Activated naive CD4-positive, alpha-beta T cell treated with anti-CD3 and anti-CD28 coated beads for 36 hours (primary cell): ENCODE results near the gene FAM168A. TPM values are rescaled to one million over a fixed set of nuclear protein-coding genes. Genes with fewer than 3 reads are reported as not detected.

ENCODE experiments used
- CTCF ChIA-PET: fragments of 350-600 bp; sonication (Branson Sonifier 250); formaldehyde crosslinking; loops from one replicate; lab custom pipeline; 2021; ENCODE audit warnings: antibody characterized with exemption; lab: Charles Lee
- DNase-seq: peaks from one replicate; pipeline ENCODE4 v3.0.0-alpha.2; 2020
- H3K27ac Mint-ChIP-seq: one replicate; pipeline ENCODE4 v1.8.0; 2021; ENCODE audit warnings: mild to moderate bottlenecking, mixed read lengths
- H3K27me3 Mint-ChIP-seq: one replicate; pipeline ENCODE4 v1.8.0; 2021; ENCODE audit warnings: low read depth, mixed read lengths
- H3K36me3 Mint-ChIP-seq: one replicate; pipeline ENCODE4 v1.8.0; 2021; ENCODE audit warnings: low read depth, mixed read lengths
- H3K4me1 Mint-ChIP-seq: one replicate; pipeline ENCODE4 v1.8.0; 2021; ENCODE audit warnings: low read depth, mixed read lengths
- H3K4me3 Mint-ChIP-seq: one replicate; pipeline ENCODE4 v1.8.0; 2021; ENCODE audit warnings: mild to moderate bottlenecking, moderate library complexity, mixed read lengths
- H3K9me3 Mint-ChIP-seq: one replicate; pipeline ENCODE4 v1.8.0; 2021; ENCODE audit warnings: mixed read lengths
- intact Hi-C: fragments of 100-400 bp; cut with micrococcal nuclease; formaldehyde crosslinking; loops from one replicate; pipeline ENCODE4 v1.15.1; 2023
- total RNA-seq, 2 experiments: library from RNA; stranded (reverse); gene quantifications; one replicate each; pipeline ENCODE4 v1.2.3, GENCODE V29; 2021

The FAM168A gene
- total RNA-seq, 2 experiments from 2014 or later = 11.9 to 13.0 TPM

- peaks cover 23% of the 10 kb centered on the region for H3K4me1 Mint-ChIP-seq
- CTCF ChIA-PET = interaction anchor here (1.0 to 1.3 kb wide), 4 partner anchors 15 to 294 kb away, joined by 3 to 6 read pairs (median 4); no protein-coding TSS in a partner anchor
- peak overlapping the region; percentile 47 for H3K27ac Mint-ChIP-seq
- H3K9me3 Mint-ChIP-seq = peaks cover 2% of the 10 kb centered on the region
- intact Hi-C loops = no loop called here
- no peaks in the 10 kb centered on the region for H3K36me3 Mint-ChIP-seq
- no peak overlapping the region for H3K4me3 Mint-ChIP-seq
- no peaks in the 10 kb centered on the region for H3K27me3 Mint-ChIP-seq
- DNase-seq = peak; percentile 41
Observed at GRCh38 chr11:73366265-73366610, 231.7 kb downstream of the FAM168A start.

GRCh38 chr11:73365352-73366264 is 232.3 kb downstream of the FAM168A start:
- H3K9me3 Mint-ChIP-seq = peaks cover 2% of the 10 kb centered on the region
- no peaks in the 10 kb centered on the region for H3K27me3 Mint-ChIP-seq
- peak overlapping the region; percentile 47 for H3K27ac Mint-ChIP-seq
- no peak for DNase-seq
- peaks cover 23% of the 10 kb centered on the region for H3K4me1 Mint-ChIP-seq
- intact Hi-C loops = no loop called here
- no peak overlapping the region for H3K4me3 Mint-ChIP-seq
- no peaks in the 10 kb centered on the region for H3K36me3 Mint-ChIP-seq
- CTCF ChIA-PET = interaction anchor here (1.1 to 1.3 kb wide), 4 partner anchors 15 to 297 kb away, joined by 3 to 6 read pairs (median 4); no protein-coding TSS in a partner anchor

- no peak overlapping the region for H3K27ac Mint-ChIP-seq
- CTCF ChIA-PET = interaction anchor here (1.1 to 1.9 kb wide), 2 partner anchors 9 to 12 kb away, joined by 3 to 21 read pairs; no protein-coding TSS in a partner anchor
- no peaks in the 10 kb centered on the region for H3K27me3 Mint-ChIP-seq
- peaks cover 2% of the 10 kb centered on the region for H3K9me3 Mint-ChIP-seq
- intact Hi-C loops = no loop called here
- peaks cover 23% of the 10 kb centered on the region for H3K4me1 Mint-ChIP-seq
- H3K36me3 Mint-ChIP-seq = no peaks in the 10 kb centered on the region
- no peak for DNase-seq
- H3K4me3 Mint-ChIP-seq = no peak overlapping the region
Observed at GRCh38 chr11:73363147-73363546, 234.8 kb downstream of the FAM168A start.

- Mint-ChIP-seq H3K27ac (no peak overlapping the region), H3K4me1 (peaks cover 14% of the 10 kb centered on the region), H3K4me3 (no peak overlapping the region), H3K27me3 (no peaks in the 10 kb centered on the region), H3K36me3 (no peaks in the 10 kb centered on the region), H3K9me3 (peaks cover 2% of the 10 kb centered on the region)
- intact Hi-C loops = no loop called here
- CTCF ChIA-PET = interaction anchor here (1.9 kb wide), 1 partner anchor 55 kb away, joined by 8 read pairs; the partner anchor contains the start of gene ARHGEF17
- no peak for DNase-seq
Observed at GRCh38 chr11:73361953-73362776, 235.7 kb downstream of the FAM168A start.

- Mint-ChIP-seq H3K4me1 (peaks cover 2% of the 10 kb centered on the region), H3K9me3 (no peaks in the 10 kb centered on the region), H3K27ac (no peak overlapping the region), H3K4me3 (no peak overlapping the region), H3K36me3 (no peaks in the 10 kb centered on the region), H3K27me3 (no peaks in the 10 kb centered on the region)
- intact Hi-C loops = no loop called here
- CTCF ChIA-PET = interaction anchor here (0.9 to 4.2 kb wide), 7 partner anchors 10 to 203 kb away, joined by 3 to 46 read pairs (median 5); partner anchors contain the start of gene ARHGEF17
- DNase-seq = no peak
Observed at GRCh38 chr11:73360743-73361369, 237.1 kb downstream of the FAM168A start.

GRCh38 chr11:73359930-73360742 is 237.8 kb downstream of the FAM168A start:
- Mint-ChIP-seq H3K4me1 (no peaks in the 10 kb centered on the region), H3K4me3 (no peak overlapping the region), H3K36me3 (no peaks in the 10 kb centered on the region), H3K27ac (no peak overlapping the region), H3K9me3 (no peaks in the 10 kb centered on the region), H3K27me3 (no peaks in the 10 kb centered on the region)
- DNase-seq = peak; percentile 46
- CTCF ChIA-PET = interaction anchor here (0.7 to 4.2 kb wide), 8 partner anchors 10 to 300 kb away, joined by 3 to 46 read pairs (median 4); partner anchors contain the start of gene ARHGEF17
- intact Hi-C loops = no loop called here

- no peaks in the 10 kb centered on the region for H3K36me3 Mint-ChIP-seq
- no peaks in the 10 kb centered on the region for H3K27me3 Mint-ChIP-seq
- no peak overlapping the region for H3K4me3 Mint-ChIP-seq
- intact Hi-C loops = no loop called here
- no peak for DNase-seq
- H3K27ac Mint-ChIP-seq = no peak overlapping the region
- H3K9me3 Mint-ChIP-seq = no peaks in the 10 kb centered on the region
- CTCF ChIA-PET = interaction anchor here (0.6 to 4.2 kb wide), 4 partner anchors 9 to 301 kb away, joined by 3 to 46 read pairs (median 8); no protein-coding TSS in a partner anchor
- no peaks in the 10 kb centered on the region for H3K4me1 Mint-ChIP-seq
Observed at GRCh38 chr11:73359341-73359740, 238.6 kb downstream of the FAM168A start.

GRCh38 chr11:73358071-73358470 is 239.8 kb downstream of the FAM168A start:
- no peak for DNase-seq
- Mint-ChIP-seq H3K36me3 (no peaks in the 10 kb centered on the region), H3K27me3 (no peaks in the 10 kb centered on the region), H3K27ac (no peak overlapping the region), H3K4me1 (no peaks in the 10 kb centered on the region), H3K9me3 (no peaks in the 10 kb centered on the region), H3K4me3 (no peak overlapping the region)
- CTCF ChIA-PET = interaction anchor here (0.6 to 4.2 kb wide), 4 partner anchors 8 to 1457 kb away, joined by 3 to 46 read pairs (median 3); no protein-coding TSS in a partner anchor
- intact Hi-C loops = no loop called here

- no peaks in the 10 kb centered on the region for H3K4me1 Mint-ChIP-seq
- H3K36me3 Mint-ChIP-seq = no peaks in the 10 kb centered on the region
- H3K27ac Mint-ChIP-seq = no peak overlapping the region
- no peak overlapping the region for H3K4me3 Mint-ChIP-seq
- DNase-seq = no peak
- CTCF ChIA-PET = interaction anchor here (0.6 to 4.2 kb wide), 3 partner anchors 7 to 269 kb away, joined by 3 to 46 read pairs (median 4); no protein-coding TSS in a partner anchor
- no peaks in the 10 kb centered on the region for H3K27me3 Mint-ChIP-seq
- no peaks in the 10 kb centered on the region for H3K9me3 Mint-ChIP-seq
- intact Hi-C loops = no loop called here
Observed at GRCh38 chr11:73356979-73357860, 240.7 kb downstream of the FAM168A start.

GRCh38 chr11:73355109-73355508 is 242.8 kb downstream of the FAM168A start:
- CTCF ChIA-PET = interaction anchor here (0.7 to 4.9 kb wide), 3 partner anchors 59 to 306 kb away, joined by 3 to 52 read pairs (median 4); no protein-coding TSS in a partner anchor
- no peak overlapping the region for H3K27ac Mint-ChIP-seq
- H3K4me1 Mint-ChIP-seq = no peaks in the 10 kb centered on the region
- no peaks in the 10 kb centered on the region for H3K36me3 Mint-ChIP-seq
- no peaks in the 10 kb centered on the region for H3K27me3 Mint-ChIP-seq
- intact Hi-C loops = no loop called here
- no peak for DNase-seq
- no peaks in the 10 kb centered on the region for H3K9me3 Mint-ChIP-seq
- H3K4me3 Mint-ChIP-seq = no peak overlapping the region
